Measurements from ENCODE around the gene NID2.

Gene NID2

GRCh38 chr14:52090936-52091335 is 22.1 kb upstream of the NID2 start:
- no peak overlapping the region for H3K27ac ChIP-seq
- DNase-seq (ENCODE audit: low spot score), result no peak
- H3K4me3 ChIP-seq, result no peak overlapping the region
- TF ChIP-seq, protein P1, sequence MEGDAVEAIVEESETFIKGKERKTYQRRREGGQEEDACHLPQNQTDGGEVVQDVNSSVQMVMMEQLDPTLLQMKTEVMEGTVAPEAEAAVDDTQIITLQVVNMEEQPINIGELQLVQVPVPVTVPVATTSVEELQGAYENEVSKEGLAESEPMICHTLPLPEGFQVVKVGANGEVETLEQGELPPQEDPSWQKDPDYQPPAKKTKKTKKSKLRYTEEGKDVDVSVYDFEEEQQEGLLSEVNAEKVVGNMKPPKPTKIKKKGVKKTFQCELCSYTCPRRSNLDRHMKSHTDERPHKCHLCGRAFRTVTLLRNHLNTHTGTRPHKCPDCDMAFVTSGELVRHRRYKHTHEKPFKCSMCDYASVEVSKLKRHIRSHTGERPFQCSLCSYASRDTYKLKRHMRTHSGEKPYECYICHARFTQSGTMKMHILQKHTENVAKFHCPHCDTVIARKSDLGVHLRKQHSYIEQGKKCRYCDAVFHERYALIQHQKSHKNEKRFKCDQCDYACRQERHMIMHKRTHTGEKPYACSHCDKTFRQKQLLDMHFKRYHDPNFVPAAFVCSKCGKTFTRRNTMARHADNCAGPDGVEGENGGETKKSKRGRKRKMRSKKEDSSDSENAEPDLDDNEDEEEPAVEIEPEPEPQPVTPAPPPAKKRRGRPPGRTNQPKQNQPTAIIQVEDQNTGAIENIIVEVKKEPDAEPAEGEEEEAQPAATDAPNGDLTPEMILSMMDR (IDR thresholded peaks at IDR 0.05), result no peak

- no peak overlapping the region for H3K27ac ChIP-seq
- TF ChIP-seq, protein P1 (IDR thresholded peaks at IDR 0.05), result no peak
- DNase-seq (ENCODE audit: low spot score), result no peak
- H3K4me3 ChIP-seq, result no peak overlapping the region
Observed at GRCh38 chr14:52089218-52089617, 20.4 kb upstream of the NID2 start.

DNA sequence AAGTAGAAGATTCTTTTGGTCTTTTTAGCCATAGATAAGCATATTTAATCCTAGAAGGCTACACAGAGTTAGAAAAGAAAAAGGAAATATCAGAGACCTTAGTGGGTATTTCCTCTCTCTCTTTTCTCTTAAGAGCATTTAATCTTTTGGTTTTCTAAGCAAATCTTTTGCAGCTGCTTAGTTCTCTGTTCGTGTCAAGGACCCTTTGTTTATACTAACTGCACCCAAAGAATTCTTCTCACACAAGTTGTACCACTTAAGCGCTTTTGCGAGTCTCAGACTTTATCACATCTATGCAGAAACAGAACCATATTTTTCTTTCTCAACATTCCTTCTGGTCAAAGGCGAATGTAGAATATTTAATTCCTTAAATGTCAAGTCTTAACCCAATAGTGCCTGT is 17.9 kb upstream of the NID2 start:
- TF ChIP-seq, protein P1 (IDR thresholded peaks at IDR 0.05), result no peak
- Histone ChIP-seq H3K27ac (no peak overlapping the region), H3K4me3 (no peak overlapping the region)
- DNase-seq (ENCODE audit: low spot score), result no peak

DNA sequence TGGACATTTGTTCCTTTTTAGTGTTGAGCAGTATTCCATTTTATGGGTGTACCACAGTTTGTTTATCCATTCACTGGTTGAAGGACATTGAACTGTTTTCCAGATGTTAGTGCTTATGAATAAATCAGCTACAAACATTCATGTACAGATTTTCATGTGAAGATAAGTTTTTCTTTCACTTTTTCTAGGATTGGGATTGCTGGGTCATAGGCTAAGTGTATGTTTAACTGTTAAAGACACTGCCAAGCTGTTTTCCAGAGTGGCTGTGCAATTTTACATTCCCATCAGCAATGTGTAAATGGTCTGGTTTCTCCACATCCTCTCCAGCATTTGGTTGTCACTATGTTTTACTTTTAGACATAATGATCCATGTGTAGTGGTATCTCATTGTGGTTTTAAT is 14.0 kb upstream of the NID2 start:
- no peak for DNase-seq (ENCODE audit: low spot score)
- TF ChIP-seq, protein P1 (IDR thresholded peaks at IDR 0.05), result no peak
- H3K4me3 ChIP-seq, result no peak overlapping the region
- H3K27ac ChIP-seq, result no peak overlapping the region

- Histone ChIP-seq H3K4me3 (no peak overlapping the region), H3K27ac (no peak overlapping the region)
- TF ChIP-seq, protein P1 (IDR thresholded peaks at IDR 0.05), result no peak
- DNase-seq (ENCODE audit: low spot score), result no peak
Observed at GRCh38 chr14:52081964-52082363, 13.1 kb upstream of the NID2 start.

- H3K4me3 ChIP-seq, result no peak overlapping the region
- peak overlapping the region; percentile 63 to 76 for H3K27ac ChIP-seq
- no peak for DNase-seq (ENCODE audit: low spot score)
- TF ChIP-seq, protein P1 (IDR thresholded peaks at IDR 0.05), result no peak
Observed at GRCh38 chr14:52080808-52081755, 12.2 kb upstream of the NID2 start.

Measured in coronary artery (tissue), 2 donors.